OCI-LY1 (cell line): ENCODE data around the gene TMEM184B.

Experiments
- H2AFZ ChIP-seq: fragments of 200-600 bp; sonication (generic), shearing (Covaris generic); 2 replicates; pipeline ENCODE4 v1.6.0; 2014; ENCODE audit warnings: antibody characterized with exemption, mild to moderate bottlenecking, low read length
- H3F3A ChIP-seq: fragments of 200-600 bp; sonication (generic), shearing (Covaris generic); 2 replicates; pipeline ENCODE4 v1.6.0; 2014; ENCODE audit warnings: mild to moderate bottlenecking, antibody characterized with exemption, low read length, moderate library complexity; ENCODE audit not compliant: insufficient read depth
- H3K27ac ChIP-seq: fragments of 200-600 bp; sonication (generic); 2 replicates; pipeline ENCODE4 v1.5.1; 2014; ENCODE audit warnings: low read length, mixed run types, mild to moderate bottlenecking, low read depth; ENCODE audit not compliant: poor library complexity, severe bottlenecking
- H3K27me3 ChIP-seq: fragments of 200-600 bp; sonication (generic); 2 replicates; pipeline ENCODE4 v1.6.0; 2014; ENCODE audit warnings: antibody characterized with exemption, mild to moderate bottlenecking, low read length, moderate library complexity; ENCODE audit not compliant: insufficient read depth
- H3K36me3 ChIP-seq: fragments of 200-600 bp; sonication (generic); 2 replicates; pipeline ENCODE4 v1.6.1; 2014; ENCODE audit warnings: mild to moderate bottlenecking, antibody characterized with exemption, low read length, moderate library complexity, mixed read lengths; ENCODE audit not compliant: insufficient read depth
- H3K4me1 ChIP-seq: fragments of 200-600 bp; sonication (generic); 2 replicates; pipeline ENCODE4 v1.5.1; 2014; ENCODE audit warnings: mild to moderate bottlenecking, low read length, moderate library complexity; ENCODE audit not compliant: insufficient read depth, severe bottlenecking
- H3K4me2 ChIP-seq: fragments of 200-600 bp; sonication (generic), shearing (Covaris generic); 2 replicates; pipeline ENCODE4 v1.6.1; 2014; ENCODE audit warnings: low read length
- H3K4me3 ChIP-seq: fragments of 200-600 bp; sonication (generic); 2 replicates; pipeline ENCODE4 v1.5.1; 2014; ENCODE audit warnings: low read length, low read depth, mild to moderate bottlenecking, mixed read lengths; ENCODE audit not compliant: poor library complexity, severe bottlenecking
- H3K79me2 ChIP-seq: fragments of 200-600 bp; shearing (Covaris generic); 2 replicates; pipeline ENCODE4 v1.6.1; 2016; ENCODE audit warnings: mixed run types, low read length, mixed read lengths; ENCODE audit not compliant: insufficient read depth
- H3K9ac ChIP-seq: fragments of 200-600 bp; sonication (generic), shearing (Covaris generic); 2 replicates; pipeline ENCODE4 v1.6.1; 2014; ENCODE audit warnings: mild to moderate bottlenecking, low read length, mixed read lengths
- H3K9me2 ChIP-seq: fragments of 200-600 bp; sonication (generic), shearing (Covaris generic); 2 replicates; pipeline ENCODE4 v1.6.1; 2014; ENCODE audit warnings: low read depth, mild to moderate bottlenecking, low read length, mixed read lengths
- H3K9me3 ChIP-seq: fragments of 200-600 bp; shearing (Covaris generic); 2 replicates; pipeline ENCODE4 v1.6.1; 2014; ENCODE audit warnings: low read length, mixed read lengths
- H4K20me1 ChIP-seq: fragments of 200-600 bp; sonication (generic), shearing (Covaris generic); 2 replicates; pipeline ENCODE4 v1.6.0; 2016; ENCODE audit warnings: mild to moderate bottlenecking, low read length; ENCODE audit not compliant: insufficient read depth
- CTCF ChIP-seq: fragments of 200-600 bp; sonication (generic), shearing (Covaris generic); IDR thresholded peaks from 2 replicates; pipeline ENCODE4 v1.5.1; 2017; ENCODE audit warnings: mild to moderate bottlenecking, antibody characterized with exemption, low read length, moderate library complexity, mixed read lengths
- EZH2 ChIP-seq: fragments of 200-600 bp; sonication (generic), shearing (Covaris generic); IDR thresholded peaks from 2 replicates; pipeline ENCODE4 v1.8.0; 2017; ENCODE audit warnings: borderline replicate concordance, mixed run types, mild to moderate bottlenecking, antibody characterized with exemption, low read length, moderate library complexity, mixed read lengths

Gene TMEM184B

GRCh38 chr22:38246692-38247091 lies 26.1 kb downstream of the TMEM184B start:
- Histone ChIP-seq H3K27ac (no peak overlapping the region), H3K4me3 (no peak overlapping the region), H3K4me2 (no peak overlapping the region), H3K9me3 (peaks cover 7% of the 10 kb centered on the region; the same call in 1 of the 2 replicates), H3K9ac (no peak overlapping the region), H3K27me3 (no peaks in the 10 kb centered on the region; the same call in 1 of the 2 replicates), H3K79me2 (no peaks in the 10 kb centered on the region), H3K9me2 (no peaks in the 10 kb centered on the region), H4K20me1 (no peaks in the 10 kb centered on the region), H2AFZ (no peak overlapping the region), H3F3A (no peaks in the 10 kb centered on the region), H3K4me1 (no peaks in the 10 kb centered on the region), H3K36me3 (no peaks in the 10 kb centered on the region)
- TF ChIP-seq CTCF (no peak), EZH2 (no peak)

- no peaks in the 10 kb centered on the region for H3K36me3 ChIP-seq
- peaks cover 7% of the 10 kb centered on the region; the same call in 1 of the 2 replicates for H3K9me3 ChIP-seq
- no peaks in the 10 kb centered on the region for H4K20me1 ChIP-seq
- no peak overlapping the region for H3K9ac ChIP-seq
- H3K9me2 ChIP-seq: no peaks in the 10 kb centered on the region
- no peak overlapping the region for H3K4me2 ChIP-seq
- no peaks in the 10 kb centered on the region for H3F3A ChIP-seq
- no peaks in the 10 kb centered on the region; the same call in 1 of the 2 replicates for H3K27me3 ChIP-seq
- no peak overlapping the region for H3K27ac ChIP-seq
- TF ChIP-seq EZH2 (no peak), CTCF (no peak)
- H3K4me1 ChIP-seq: no peaks in the 10 kb centered on the region
- H3K79me2 ChIP-seq: no peaks in the 10 kb centered on the region
- H2AFZ ChIP-seq: no peak overlapping the region
- H3K4me3 ChIP-seq: no peak overlapping the region
Measured at GRCh38 chr22:38246046-38246658, 26.7 kb downstream of the TMEM184B start.

GRCh38 chr22:38244106-38244505 lies 28.7 kb downstream of the TMEM184B start:
- H3K9ac ChIP-seq: no peak overlapping the region
- H3K9me2 ChIP-seq: no peaks in the 10 kb centered on the region
- no peaks in the 10 kb centered on the region for H3K9me3 ChIP-seq
- H4K20me1 ChIP-seq: no peaks in the 10 kb centered on the region
- no peak for TF ChIP-seq EZH2
- TF ChIP-seq CTCF: no peak
- H3K4me1 ChIP-seq: no peaks in the 10 kb centered on the region
- H3K4me3 ChIP-seq: no peak overlapping the region
- no peaks in the 10 kb centered on the region for H3K36me3 ChIP-seq
- H3K79me2 ChIP-seq: no peaks in the 10 kb centered on the region
- no peak overlapping the region for H3K27ac ChIP-seq
- no peak overlapping the region for H2AFZ ChIP-seq
- no peaks in the 10 kb centered on the region for H3F3A ChIP-seq
- H3K4me2 ChIP-seq: no peak overlapping the region
- no peaks in the 10 kb centered on the region; the same call in 1 of the 2 replicates for H3K27me3 ChIP-seq
